OCI-LY7 (cell line): ENCODE data around the gene FBLN5. TPM values are rescaled to one million over a fixed set of nuclear protein-coding genes. Genes with fewer than 3 reads are reported as not detected.

Source experiments
- BruUV-seq: library from RNA; stranded (reverse); fragments of 400-500 nt; replicated peaks from 2 replicates; lab custom pipeline; 2021; lab: Mats Ljungman, UMichigan
- CTCF ChIA-PET: fragments of 300-600 bp; sonication (Branson Sonifier 250); formaldehyde crosslinking; loops from one replicate; lab custom pipeline; 2022; ENCODE audit warnings: antibody characterized with exemption; ENCODE audit not compliant: unreplicated experiment; lab: Charles Lee
- POLR2A ChIA-PET: fragments of 300-600 bp; sonication (Branson Sonifier 250); formaldehyde crosslinking; loops from one replicate; lab custom pipeline; 2022; ENCODE audit warnings: antibody characterized with exemption; lab: Charles Lee
- DNase-seq: peaks from one replicate; pipeline ENCODE4 v3.0.0-alpha.2; 2015; ENCODE audit warnings: low spot score
- H2AFZ ChIP-seq: fragments of 200-600 bp; sonication (generic), shearing (Covaris generic); 2 replicates; pipeline ENCODE4 v1.6.1; 2014; ENCODE audit warnings: mild to moderate bottlenecking, antibody characterized with exemption, low read length, moderate library complexity
- H3K27ac ChIP-seq: fragments of 200-600 bp; sonication (generic); 2 replicates; pipeline ENCODE4 v1.5.1; 2014; ENCODE audit warnings: mixed run types, low read depth, mild to moderate bottlenecking, moderate library complexity, low read length, inconsistent platforms; ENCODE audit not compliant: poor library complexity, severe bottlenecking
- H3K36me3 ChIP-seq: fragments of 200-600 bp; sonication (generic); 2 replicates; pipeline ENCODE4 v1.6.1; 2014; ENCODE audit warnings: mild to moderate bottlenecking, antibody characterized with exemption, low read length, moderate library complexity, mixed read lengths; ENCODE audit not compliant: insufficient read depth
- H3K4me1 ChIP-seq: fragments of 200-600 bp; sonication (generic); 2 replicates; pipeline ENCODE4 v1.5.1; 2014; ENCODE audit warnings: mild to moderate bottlenecking, low read length; ENCODE audit not compliant: insufficient read depth, poor library complexity, severe bottlenecking
- H3K4me2 ChIP-seq: fragments of 200-600 bp; sonication (generic); 2 replicates; pipeline ENCODE4 v1.6.1; 2014; ENCODE audit warnings: mild to moderate bottlenecking, low read length
- H3K4me3 ChIP-seq: fragments of 200-600 bp; sonication (generic); 2 replicates; pipeline ENCODE4 v1.5.1; 2014; ENCODE audit warnings: mild to moderate bottlenecking, low read depth, low read length; ENCODE audit not compliant: poor library complexity, severe bottlenecking
- H3K79me2 ChIP-seq: fragments of 200-600 bp; sonication (generic); 2 replicates; pipeline ENCODE4 v1.6.1; 2016; ENCODE audit warnings: low read depth, mild to moderate bottlenecking, low read length, moderate library complexity, mixed read lengths; ENCODE audit not compliant: insufficient read depth
- H3K9me2 ChIP-seq: fragments of 200-600 bp; sonication (generic); 2 replicates; pipeline ENCODE4 v1.6.1; 2016; ENCODE audit warnings: mild to moderate bottlenecking, low read length, mixed read lengths; ENCODE audit not compliant: insufficient read depth
- H3K9me3 ChIP-seq: fragments of 200-600 bp; sonication (generic); 2 replicates; pipeline ENCODE4 v1.6.1; 2014; ENCODE audit warnings: mild to moderate bottlenecking, mixed run types, low read length, mixed read lengths
- H4K20me1 ChIP-seq: fragments of 200-600 bp; sonication (generic); 2 replicates; pipeline ENCODE4 v1.6.1; 2014; ENCODE audit warnings: mild to moderate bottlenecking, antibody characterized with exemption, low read length, moderate library complexity, mixed read lengths; ENCODE audit not compliant: insufficient read depth
- EZH2phosphoT487 ChIP-seq: fragments of 200-600 bp; sonication (generic); IDR thresholded peaks from 2 replicates; pipeline ENCODE4 v1.6.1; 2018; ENCODE audit warnings: low read depth, borderline replicate concordance, mild to moderate bottlenecking, mixed run types, antibody characterized with exemption, low read length, moderate library complexity, mixed read lengths
- intact Hi-C: fragments of 100-400 bp; cut with micrococcal nuclease; formaldehyde crosslinking; loops from one replicate; pipeline ENCODE4 v1.10.0; 2022; ENCODE audit not compliant: unreplicated experiment
- total RNA-seq, 2 experiments: library from RNA; depleted of rRNA in 1 of 2; stranded (reverse); fragments of >200 nt in 1 of 2; shearing (Covaris generic) in 1 of 2; gene quantifications; 2 replicates each; pipeline ENCODE4 v1.2.3, GENCODE V29; 2014 to 2022
- TF ChIP-seq, protein P1 (sequence below): fragments of 200-600 bp; sonication (generic); conservative IDR thresholded peaks from 2 replicates; pipeline ENCODE4 v1.5.1; 2014; ENCODE audit warnings: mild to moderate bottlenecking, antibody characterized with exemption, low read length, moderate library complexity, mixed read lengths

The FBLN5 gene
- total RNA-seq, 2 experiments from 2014 or later, result 0.91 to 2.3 TPM

DNA sequence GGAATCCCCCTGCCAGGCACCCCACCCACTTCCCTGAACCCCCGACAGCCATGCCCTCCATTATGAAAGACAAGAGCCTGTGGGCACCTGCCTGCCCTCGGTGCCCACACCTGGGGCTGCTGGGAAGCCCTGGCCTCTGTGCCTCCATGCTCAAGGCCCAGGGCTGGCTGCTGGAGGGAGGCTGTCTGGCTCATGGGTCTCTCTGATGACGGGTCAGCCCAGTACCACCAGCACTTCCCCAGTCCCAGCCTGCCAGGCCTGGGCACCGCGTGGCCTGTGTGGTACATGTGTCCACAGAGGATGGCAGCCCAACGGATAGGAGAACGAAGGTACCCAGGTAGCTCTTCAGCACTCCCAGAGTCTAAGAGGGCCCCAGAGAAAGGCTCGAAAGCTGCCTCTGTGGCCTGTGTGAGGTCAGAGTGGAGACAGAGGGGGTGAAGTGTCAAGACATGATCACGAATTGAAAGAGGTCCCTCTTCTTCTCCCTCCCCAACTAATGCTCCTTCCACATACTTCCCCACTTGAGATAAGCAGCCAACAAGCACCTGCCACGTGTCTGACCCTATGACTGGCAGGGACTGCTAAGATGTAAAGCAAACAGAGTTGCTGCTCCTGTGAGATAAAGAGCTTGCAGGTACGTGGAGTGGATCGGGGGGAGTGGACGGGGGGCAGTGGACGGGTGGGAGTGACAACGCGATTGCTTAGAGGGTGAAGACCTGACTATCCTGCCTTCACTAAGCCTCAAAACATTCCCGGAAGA is 21.2 kb downstream of the FBLN5 start:
- Histone ChIP-seq H2AFZ (no peak overlapping the region), H4K20me1 (no peaks in the 10 kb centered on the region), H3K4me1 (no peaks in the 10 kb centered on the region), H3K4me3 (no peak overlapping the region), H3K4me2 (no peak overlapping the region), H3K9me2 (no peaks in the 10 kb centered on the region), H3K79me2 (no peaks in the 10 kb centered on the region), H3K36me3 (no peaks in the 10 kb centered on the region), H3K27ac (no peak overlapping the region), H3K9me3 (no peaks in the 10 kb centered on the region)
- POLR2A ChIA-PET, result no interaction called here
- TF ChIP-seq, protein P1, sequence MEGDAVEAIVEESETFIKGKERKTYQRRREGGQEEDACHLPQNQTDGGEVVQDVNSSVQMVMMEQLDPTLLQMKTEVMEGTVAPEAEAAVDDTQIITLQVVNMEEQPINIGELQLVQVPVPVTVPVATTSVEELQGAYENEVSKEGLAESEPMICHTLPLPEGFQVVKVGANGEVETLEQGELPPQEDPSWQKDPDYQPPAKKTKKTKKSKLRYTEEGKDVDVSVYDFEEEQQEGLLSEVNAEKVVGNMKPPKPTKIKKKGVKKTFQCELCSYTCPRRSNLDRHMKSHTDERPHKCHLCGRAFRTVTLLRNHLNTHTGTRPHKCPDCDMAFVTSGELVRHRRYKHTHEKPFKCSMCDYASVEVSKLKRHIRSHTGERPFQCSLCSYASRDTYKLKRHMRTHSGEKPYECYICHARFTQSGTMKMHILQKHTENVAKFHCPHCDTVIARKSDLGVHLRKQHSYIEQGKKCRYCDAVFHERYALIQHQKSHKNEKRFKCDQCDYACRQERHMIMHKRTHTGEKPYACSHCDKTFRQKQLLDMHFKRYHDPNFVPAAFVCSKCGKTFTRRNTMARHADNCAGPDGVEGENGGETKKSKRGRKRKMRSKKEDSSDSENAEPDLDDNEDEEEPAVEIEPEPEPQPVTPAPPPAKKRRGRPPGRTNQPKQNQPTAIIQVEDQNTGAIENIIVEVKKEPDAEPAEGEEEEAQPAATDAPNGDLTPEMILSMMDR, result no peak
- TF ChIP-seq EZH2phosphoT487, result no peak
- intact Hi-C loops, result no loop called here
- no peak for DNase-seq
- CTCF ChIA-PET, result no interaction called here
- BruUV-seq, result no TSS peak

DNA sequence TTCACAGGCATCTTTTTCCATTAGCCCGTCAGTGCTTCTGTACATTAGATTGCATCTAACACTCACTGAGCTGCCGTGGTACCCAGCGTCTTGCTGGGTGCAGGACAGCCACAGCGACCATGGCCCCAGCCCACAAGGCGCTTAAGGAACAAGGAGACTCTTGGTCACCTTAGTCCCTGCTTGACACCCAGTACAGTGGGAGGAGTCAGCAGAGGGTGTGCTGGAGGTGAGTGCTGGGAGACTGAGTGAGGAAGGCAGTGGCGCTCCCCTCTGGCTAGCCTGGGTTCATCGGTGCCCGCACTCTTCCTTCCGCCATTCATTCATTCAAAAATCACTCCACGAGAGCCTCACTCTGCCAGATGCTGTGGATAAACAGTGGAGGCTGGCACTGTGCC is 21.8 kb downstream of the FBLN5 start:
- Histone ChIP-seq H3K4me1 (no peaks in the 10 kb centered on the region), H3K4me3 (no peak overlapping the region), H3K9me2 (no peaks in the 10 kb centered on the region), H3K79me2 (no peaks in the 10 kb centered on the region), H2AFZ (no peak overlapping the region), H3K27ac (no peak overlapping the region), H3K36me3 (no peaks in the 10 kb centered on the region), H3K4me2 (no peak overlapping the region), H3K9me3 (no peaks in the 10 kb centered on the region), H4K20me1 (no peaks in the 10 kb centered on the region)
- no TSS peak for BruUV-seq
- DNase-seq, result no peak
- ChIA-PET POLR2A (no interaction called here), CTCF (no interaction called here)
- intact Hi-C loops, result no loop called here
- TF ChIP-seq, protein P1, result no peak
- TF ChIP-seq EZH2phosphoT487, result no peak
